ENCODE results near the gene CRYL1. TPM values are rescaled to one million over a fixed set of nuclear protein-coding genes. Genes with fewer than 3 reads are reported as not detected.
A peak's percentile ranks its signal among the peaks of the same experiment; 100 is the strongest.

The CRYL1 gene
- total and polyA plus RNA-seq, 5 donors from 2014 or later, result 16.2 to 55.0 (median 53.6) TPM

GRCh38 chr13:20371825-20372224 is 153.8 kb downstream of the CRYL1 start:
- Mint-ChIP-seq H3K27ac (peak overlapping the region in 1 of 3 donors; percentile 39), H3K9me3 (no peaks in the 10 kb centered on the region), H3K36me3 (no peaks in the 10 kb centered on the region), H3K4me1 (no peaks in the 10 kb centered on the region), H3K27me3 (peaks cover 20% of the 10 kb centered on the region), H3K4me3 (no peak overlapping the region)
- Histone ChIP-seq H3K9me3 (ENCODE audit: control insufficient read depth in 2 of 2, low read length in 2 of 2) (no peaks in the 10 kb centered on the region), H3K27me3 (ENCODE audit: control insufficient read depth, insufficient read depth, low read length) (peaks cover 9% of the 10 kb centered on the region), H3K36me3 (ENCODE audit: control insufficient read depth, insufficient read depth, low read length) (no peaks in the 10 kb centered on the region), H3K27ac (ENCODE audit: insufficient read depth, low read length, poor library complexity, severe bottlenecking) (no peak overlapping the region), H3K4me3 (ENCODE audit: low read depth, low read length) (no peak overlapping the region), H3K4me1 (ENCODE audit: control insufficient read depth, insufficient read depth, low read length, poor library complexity, severe bottlenecking) (no peaks in the 10 kb centered on the region)
- no peak for DNase-seq
- no peak for ATAC-seq (ENCODE audit: low read depth in 2 of 2)

GRCh38 chr13:20370815-20371421 is 154.7 kb downstream of the CRYL1 start:
- no peaks in the 10 kb centered on the region for H3K9me3 Mint-ChIP-seq
- H3K36me3 Mint-ChIP-seq, result no peaks in the 10 kb centered on the region
- no peak overlapping the region for H3K4me3 Mint-ChIP-seq
- no peak for ATAC-seq (ENCODE audit: low read depth in 2 of 2)
- peaks cover 20% of the 10 kb centered on the region for H3K27me3 Mint-ChIP-seq
- DNase-seq, result no peak
- Histone ChIP-seq H3K4me3 (ENCODE audit: low read depth, low read length) (no peak overlapping the region), H3K27ac (ENCODE audit: insufficient read depth, low read length, poor library complexity, severe bottlenecking) (no peak overlapping the region), H3K4me1 (ENCODE audit: control insufficient read depth, insufficient read depth, low read length, poor library complexity, severe bottlenecking) (no peaks in the 10 kb centered on the region), H3K27me3 (ENCODE audit: control insufficient read depth, insufficient read depth, low read length) (peaks cover 9% of the 10 kb centered on the region), H3K36me3 (ENCODE audit: control insufficient read depth, insufficient read depth, low read length) (no peaks in the 10 kb centered on the region), H3K9me3 (ENCODE audit: control insufficient read depth in 2 of 2, low read length in 2 of 2) (no peaks in the 10 kb centered on the region)
- no peaks in the 10 kb centered on the region for H3K4me1 Mint-ChIP-seq
- no peak overlapping the region for H3K27ac Mint-ChIP-seq

- no peak overlapping the region for H3K4me3 ChIP-seq (ENCODE audit: low read depth, low read length)
- DNase-seq (no peak), ATAC-seq (ENCODE audit: low read depth in 2 of 2) (no peak)
- no peaks in the 10 kb centered on the region for H3K4me1 ChIP-seq (ENCODE audit: control insufficient read depth, insufficient read depth, low read length, poor library complexity, severe bottlenecking)
- H3K9me3 ChIP-seq (ENCODE audit: control insufficient read depth in 2 of 2, low read length in 2 of 2), result no peaks in the 10 kb centered on the region
- Mint-ChIP-seq H3K4me1 (no peaks in the 10 kb centered on the region), H3K36me3 (no peaks in the 10 kb centered on the region), H3K27ac (no peak overlapping the region), H3K4me3 (no peak overlapping the region), H3K9me3 (no peaks in the 10 kb centered on the region), H3K27me3 (peaks cover 20% of the 10 kb centered on the region)
- H3K27me3 ChIP-seq (ENCODE audit: control insufficient read depth, insufficient read depth, low read length), result peaks cover 9% of the 10 kb centered on the region
- H3K36me3 ChIP-seq (ENCODE audit: control insufficient read depth, insufficient read depth, low read length), result no peaks in the 10 kb centered on the region
- no peak overlapping the region for H3K27ac ChIP-seq (ENCODE audit: insufficient read depth, low read length, poor library complexity, severe bottlenecking)
These were observed 155.7 kb downstream of the CRYL1 start for GRCh38 chr13:20369886-20370361.

- peaks cover 10% of the 10 kb centered on the region for H3K27me3 Mint-ChIP-seq
- ATAC-seq (ENCODE audit: low read depth in 2 of 2) (no peak), DNase-seq (no peak)
- H3K27ac ChIP-seq (ENCODE audit: insufficient read depth, low read length, poor library complexity, severe bottlenecking), result no peak overlapping the region
- no peak overlapping the region for H3K4me3 Mint-ChIP-seq
- H3K9me3 Mint-ChIP-seq, result no peaks in the 10 kb centered on the region
- peaks cover 3% of the 10 kb centered on the region for H3K27me3 ChIP-seq (ENCODE audit: control insufficient read depth, insufficient read depth, low read length)
- H3K4me1 Mint-ChIP-seq, result no peaks in the 10 kb centered on the region
- no peak overlapping the region for H3K4me3 ChIP-seq (ENCODE audit: low read depth, low read length)
- no peaks in the 10 kb centered on the region for H3K9me3 ChIP-seq (ENCODE audit: control insufficient read depth in 2 of 2, low read length in 2 of 2)
- no peak overlapping the region for H3K27ac Mint-ChIP-seq
- no peaks in the 10 kb centered on the region for H3K36me3 Mint-ChIP-seq
- H3K4me1 ChIP-seq (ENCODE audit: control insufficient read depth, insufficient read depth, low read length, poor library complexity, severe bottlenecking), result no peaks in the 10 kb centered on the region
- H3K36me3 ChIP-seq (ENCODE audit: control insufficient read depth, insufficient read depth, low read length), result no peaks in the 10 kb centered on the region
These were observed 159.6 kb downstream of the CRYL1 start for GRCh38 chr13:20366056-20366455.

- Mint-ChIP-seq H3K36me3 (no peaks in the 10 kb centered on the region), H3K27me3 (peaks cover under 1% of the 10 kb centered on the region), H3K4me3 (no peak overlapping the region), H3K27ac (peak overlapping the region in 1 of 3 donors; percentile 31), H3K9me3 (no peaks in the 10 kb centered on the region), H3K4me1 (peaks cover 0 to 2% (median 0%) of the 10 kb centered on the region in 4 donors)
- peaks cover 3% of the 10 kb centered on the region for H3K27me3 ChIP-seq (ENCODE audit: control insufficient read depth, insufficient read depth, low read length)
- H3K27ac ChIP-seq (ENCODE audit: insufficient read depth, low read length, poor library complexity, severe bottlenecking), result no peak overlapping the region
- no peak overlapping the region for H3K4me3 ChIP-seq (ENCODE audit: low read depth, low read length)
- DNase-seq (no peak), ATAC-seq (ENCODE audit: low read depth in 2 of 2) (no peak)
- H3K36me3 ChIP-seq (ENCODE audit: control insufficient read depth, insufficient read depth, low read length), result no peaks in the 10 kb centered on the region
- H3K9me3 ChIP-seq (ENCODE audit: control insufficient read depth in 2 of 2, low read length in 2 of 2), result no peaks in the 10 kb centered on the region
- H3K4me1 ChIP-seq (ENCODE audit: control insufficient read depth, insufficient read depth, low read length, poor library complexity, severe bottlenecking), result no peaks in the 10 kb centered on the region
These were observed 162.1 kb downstream of the CRYL1 start for GRCh38 chr13:20363603-20364002.

GRCh38 chr13:20363172-20363571 is 162.5 kb downstream of the CRYL1 start:
- H3K27me3 ChIP-seq (ENCODE audit: control insufficient read depth, insufficient read depth, low read length), result no peaks in the 10 kb centered on the region
- no peak overlapping the region for H3K4me3 Mint-ChIP-seq
- H3K27ac Mint-ChIP-seq, result no peak overlapping the region
- ATAC-seq (ENCODE audit: low read depth in 2 of 2), result no peak
- peaks cover 0 to 2% (median 0%) of the 10 kb centered on the region in 4 donors for H3K4me1 Mint-ChIP-seq
- peaks cover 5% of the 10 kb centered on the region for H3K27me3 Mint-ChIP-seq
- H3K36me3 Mint-ChIP-seq, result no peaks in the 10 kb centered on the region
- no peak for DNase-seq
- H3K4me3 ChIP-seq (ENCODE audit: low read depth, low read length), result no peak overlapping the region
- no peaks in the 10 kb centered on the region for H3K4me1 ChIP-seq (ENCODE audit: control insufficient read depth, insufficient read depth, low read length, poor library complexity, severe bottlenecking)
- H3K36me3 ChIP-seq (ENCODE audit: control insufficient read depth, insufficient read depth, low read length), result no peaks in the 10 kb centered on the region
- H3K9me3 Mint-ChIP-seq, result no peaks in the 10 kb centered on the region
- no peaks in the 10 kb centered on the region for H3K9me3 ChIP-seq (ENCODE audit: control insufficient read depth in 2 of 2, low read length in 2 of 2)
- H3K27ac ChIP-seq (ENCODE audit: insufficient read depth, low read length, poor library complexity, severe bottlenecking), result no peak overlapping the region

- no peak overlapping the region for H3K4me3 Mint-ChIP-seq
- Histone ChIP-seq H3K27ac (ENCODE audit: insufficient read depth, low read length, poor library complexity, severe bottlenecking) (no peak overlapping the region), H3K4me3 (ENCODE audit: low read depth, low read length) (no peak overlapping the region), H3K9me3 (ENCODE audit: control insufficient read depth in 2 of 2, low read length in 2 of 2) (no peaks in the 10 kb centered on the region), H3K36me3 (ENCODE audit: control insufficient read depth, insufficient read depth, low read length) (no peaks in the 10 kb centered on the region), H3K4me1 (ENCODE audit: control insufficient read depth, insufficient read depth, low read length, poor library complexity, severe bottlenecking) (no peaks in the 10 kb centered on the region), H3K27me3 (ENCODE audit: control insufficient read depth, insufficient read depth, low read length) (no peaks in the 10 kb centered on the region)
- peaks cover 5% of the 10 kb centered on the region for H3K27me3 Mint-ChIP-seq
- no peaks in the 10 kb centered on the region for H3K36me3 Mint-ChIP-seq
- peaks cover 0 to 2% (median 0%) of the 10 kb centered on the region in 4 donors for H3K4me1 Mint-ChIP-seq
- DNase-seq, result no peak
- no peak for ATAC-seq (ENCODE audit: low read depth in 2 of 2)
- peak overlapping the region in 1 of 3 donors; percentile 51 for H3K27ac Mint-ChIP-seq
- H3K9me3 Mint-ChIP-seq, result no peaks in the 10 kb centered on the region
These were observed 163.1 kb downstream of the CRYL1 start for GRCh38 chr13:20362484-20363041.

- Histone ChIP-seq H3K9me3 (ENCODE audit: control insufficient read depth in 2 of 2, low read length in 2 of 2) (no peaks in the 10 kb centered on the region), H3K36me3 (ENCODE audit: control insufficient read depth, insufficient read depth, low read length) (no peaks in the 10 kb centered on the region), H3K27ac (ENCODE audit: insufficient read depth, low read length, poor library complexity, severe bottlenecking) (no peak overlapping the region), H3K4me3 (ENCODE audit: low read depth, low read length) (no peak overlapping the region), H3K27me3 (ENCODE audit: control insufficient read depth, insufficient read depth, low read length) (no peaks in the 10 kb centered on the region), H3K4me1 (ENCODE audit: control insufficient read depth, insufficient read depth, low read length, poor library complexity, severe bottlenecking) (no peaks in the 10 kb centered on the region)
- Mint-ChIP-seq H3K36me3 (no peaks in the 10 kb centered on the region), H3K4me3 (no peak overlapping the region), H3K27me3 (peaks cover 5% of the 10 kb centered on the region), H3K4me1 (peaks cover 0 to 2% (median 0%) of the 10 kb centered on the region in 4 donors), H3K27ac (peak overlapping the region in 1 of 3 donors; percentile 68), H3K9me3 (no peaks in the 10 kb centered on the region)
- DNase-seq (no peak), ATAC-seq (ENCODE audit: low read depth in 2 of 2) (no peak)
These were observed 164.7 kb downstream of the CRYL1 start for GRCh38 chr13:20360835-20361412.

All from CD4-positive, CD25-positive, alpha-beta regulatory T cell (primary cell).